ENCODE measurements around the gene CCM2L. TPM values are rescaled to one million over a fixed set of nuclear protein-coding genes. Genes with fewer than 3 reads are reported as not detected.
A peak's percentile ranks its signal among the peaks of the same experiment; 100 is the strongest.

Gene CCM2L
- total RNA-seq, 1 donor from 2014 or later = 0.63 TPM

DNA sequence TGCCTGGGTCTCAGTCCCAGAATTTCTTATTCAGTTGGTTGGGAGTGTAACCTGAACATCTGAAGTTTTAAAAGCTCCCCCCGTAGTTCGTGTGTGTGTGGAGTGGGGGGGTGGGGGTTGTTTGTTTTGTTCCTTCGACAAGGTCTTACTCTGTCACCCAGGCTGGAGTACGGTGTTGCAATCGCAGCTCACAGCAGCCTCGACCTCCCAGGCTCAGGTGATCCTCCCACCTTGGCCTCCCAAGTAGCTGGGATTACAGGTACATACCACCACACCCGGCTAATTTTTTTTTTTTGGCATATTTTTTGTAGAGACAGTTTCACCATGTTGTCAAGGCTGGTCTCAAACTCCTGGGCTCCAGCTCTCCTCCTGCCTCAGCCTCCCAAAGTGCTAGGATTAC lies 3.1 kb downstream of the CCM2L start:
- Mint-ChIP-seq H3K27ac (no peak overlapping the region), H3K4me3 (no peak overlapping the region), H3K27me3 (peaks cover 71% of the 10 kb centered on the region), H3K36me3 (no peaks in the 10 kb centered on the region), H3K4me1 (ENCODE audit: unreplicated experiment) (peaks cover 7% of the 10 kb centered on the region), H3K9me3 (no peaks in the 10 kb centered on the region)
- TF ChIP-seq, protein P1, sequence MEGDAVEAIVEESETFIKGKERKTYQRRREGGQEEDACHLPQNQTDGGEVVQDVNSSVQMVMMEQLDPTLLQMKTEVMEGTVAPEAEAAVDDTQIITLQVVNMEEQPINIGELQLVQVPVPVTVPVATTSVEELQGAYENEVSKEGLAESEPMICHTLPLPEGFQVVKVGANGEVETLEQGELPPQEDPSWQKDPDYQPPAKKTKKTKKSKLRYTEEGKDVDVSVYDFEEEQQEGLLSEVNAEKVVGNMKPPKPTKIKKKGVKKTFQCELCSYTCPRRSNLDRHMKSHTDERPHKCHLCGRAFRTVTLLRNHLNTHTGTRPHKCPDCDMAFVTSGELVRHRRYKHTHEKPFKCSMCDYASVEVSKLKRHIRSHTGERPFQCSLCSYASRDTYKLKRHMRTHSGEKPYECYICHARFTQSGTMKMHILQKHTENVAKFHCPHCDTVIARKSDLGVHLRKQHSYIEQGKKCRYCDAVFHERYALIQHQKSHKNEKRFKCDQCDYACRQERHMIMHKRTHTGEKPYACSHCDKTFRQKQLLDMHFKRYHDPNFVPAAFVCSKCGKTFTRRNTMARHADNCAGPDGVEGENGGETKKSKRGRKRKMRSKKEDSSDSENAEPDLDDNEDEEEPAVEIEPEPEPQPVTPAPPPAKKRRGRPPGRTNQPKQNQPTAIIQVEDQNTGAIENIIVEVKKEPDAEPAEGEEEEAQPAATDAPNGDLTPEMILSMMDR (conservative IDR thresholded peaks at IDR 0.05) = no peak
- no peak for DNase-seq (ENCODE audit: extremely low spot score, unreplicated experiment)

DNA sequence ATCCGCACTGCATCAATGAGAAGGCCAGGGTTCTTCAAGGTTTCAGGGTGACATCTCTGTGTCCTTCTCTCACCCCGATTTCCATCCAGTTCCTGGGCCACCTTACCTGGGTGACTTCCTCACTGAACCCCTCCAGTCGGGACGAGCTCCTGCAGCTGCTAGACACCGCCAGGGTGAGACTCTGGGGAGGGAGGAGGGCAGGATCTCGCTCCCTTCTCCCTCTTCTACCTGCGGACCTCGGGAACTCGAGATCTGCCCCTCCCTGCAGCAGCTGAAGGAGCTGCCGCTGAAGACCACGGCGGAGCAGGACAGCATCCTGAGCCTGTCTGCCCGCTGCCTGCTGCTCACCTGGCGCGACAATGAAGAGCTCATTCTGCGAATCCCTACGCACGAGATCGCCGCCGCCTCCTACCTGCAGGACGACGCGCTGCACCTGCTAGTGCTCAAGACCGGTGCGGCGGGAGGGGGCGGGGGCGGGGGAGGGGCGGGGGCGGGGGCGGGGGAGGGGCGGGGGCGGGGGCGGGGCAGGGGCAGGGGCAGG lies 7.5 kb downstream of the CCM2L start:
- DNase-seq (ENCODE audit: extremely low spot score, unreplicated experiment) = no peak
- peak overlapping the region; percentile 91 for H3K4me3 Mint-ChIP-seq
- no peaks in the 10 kb centered on the region for H3K36me3 Mint-ChIP-seq
- TF ChIP-seq, protein P1 (conservative IDR thresholded peaks at IDR 0.05) = peak; percentile 55
- H3K27ac Mint-ChIP-seq = peak overlapping the region; percentile 54
- no peaks in the 10 kb centered on the region for H3K9me3 Mint-ChIP-seq
- H3K4me1 Mint-ChIP-seq (ENCODE audit: unreplicated experiment) = peaks cover 18% of the 10 kb centered on the region
- H3K27me3 Mint-ChIP-seq = peaks cover 79% of the 10 kb centered on the region

DNA sequence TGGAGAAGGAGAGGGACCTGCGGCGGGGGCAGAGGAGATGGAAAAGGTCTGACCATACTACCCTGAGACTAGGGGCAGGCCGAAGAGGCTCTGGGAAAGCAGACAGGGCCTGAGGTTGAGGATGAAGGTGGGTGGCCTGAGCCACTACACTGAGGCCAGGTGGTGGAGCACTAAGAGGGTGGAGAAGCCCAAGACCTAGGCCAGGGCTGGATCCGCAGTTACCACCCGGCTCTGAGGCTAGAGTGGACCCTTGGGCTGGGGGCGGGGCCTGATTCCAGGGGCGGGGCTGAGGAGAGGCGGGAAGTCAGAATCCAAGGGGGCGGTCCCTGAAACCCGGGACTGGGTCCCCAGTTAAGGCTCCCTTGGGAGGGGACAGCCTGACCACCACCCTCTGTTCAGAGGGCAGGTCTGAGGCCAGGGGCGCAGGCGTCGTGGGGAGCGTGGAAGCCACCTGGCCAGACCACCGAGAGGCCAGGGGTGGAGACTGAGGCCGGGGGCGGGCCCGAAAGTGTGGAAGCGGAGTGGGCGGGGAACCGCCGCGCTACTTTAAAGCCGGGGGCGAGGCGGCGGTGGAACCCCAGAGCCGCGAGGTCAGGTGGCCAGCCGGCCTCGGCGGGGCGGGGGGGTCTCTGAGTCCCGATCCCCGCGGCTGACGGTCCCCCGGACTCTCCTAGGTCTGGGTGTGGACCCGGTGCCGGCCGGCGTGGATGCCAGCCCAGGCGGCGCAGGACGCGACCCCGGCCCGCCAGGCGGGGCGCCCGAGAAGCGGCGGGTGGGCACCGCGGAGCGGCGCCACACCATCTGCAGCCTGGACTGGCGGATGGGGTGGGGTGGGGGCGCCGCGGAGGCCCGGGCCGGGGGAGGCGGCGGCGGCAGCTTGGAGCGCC lies 8.3 kb downstream of the CCM2L start:
- no peaks in the 10 kb centered on the region for H3K9me3 Mint-ChIP-seq
- peaks cover 18% of the 10 kb centered on the region for H3K4me1 Mint-ChIP-seq (ENCODE audit: unreplicated experiment)
- peak; percentile 87 for DNase-seq (ENCODE audit: extremely low spot score, unreplicated experiment)
- TF ChIP-seq, protein P1 (conservative IDR thresholded peaks at IDR 0.05) = peak; percentile 54
- H3K27me3 Mint-ChIP-seq = peaks cover 85% of the 10 kb centered on the region
- no peaks in the 10 kb centered on the region for H3K36me3 Mint-ChIP-seq
- peak overlapping the region; percentile 54 for H3K27ac Mint-ChIP-seq
- peak overlapping the region; percentile 91 for H3K4me3 Mint-ChIP-seq

DNA sequence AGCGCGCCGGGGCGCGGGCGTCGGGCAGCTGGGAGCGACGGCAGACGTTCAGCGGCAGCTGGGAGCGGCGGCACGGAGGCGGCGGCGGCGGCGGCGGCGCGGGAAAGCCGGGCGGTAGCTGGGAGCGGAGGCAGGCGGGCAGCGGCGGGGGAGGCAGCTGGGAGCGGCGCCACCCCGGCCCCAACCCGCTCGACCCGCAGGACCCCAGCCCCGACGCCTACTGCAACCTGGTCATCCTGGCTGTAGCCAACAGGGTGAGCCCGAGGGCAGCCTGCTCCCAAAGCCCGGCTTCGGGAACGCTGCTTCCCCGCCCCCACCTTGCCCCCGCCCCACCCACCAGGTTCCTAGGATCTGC lies 8.9 kb downstream of the CCM2L start:
- Mint-ChIP-seq H3K27ac (peak overlapping the region; percentile 71), H3K4me3 (peak overlapping the region; percentile 92), H3K27me3 (peaks cover 91% of the 10 kb centered on the region), H3K4me1 (ENCODE audit: unreplicated experiment) (peaks cover 18% of the 10 kb centered on the region), H3K9me3 (no peaks in the 10 kb centered on the region), H3K36me3 (no peaks in the 10 kb centered on the region)
- TF ChIP-seq, protein P1 (conservative IDR thresholded peaks at IDR 0.05) = peak; percentile 41
- no peak for DNase-seq (ENCODE audit: extremely low spot score, unreplicated experiment)

DNA sequence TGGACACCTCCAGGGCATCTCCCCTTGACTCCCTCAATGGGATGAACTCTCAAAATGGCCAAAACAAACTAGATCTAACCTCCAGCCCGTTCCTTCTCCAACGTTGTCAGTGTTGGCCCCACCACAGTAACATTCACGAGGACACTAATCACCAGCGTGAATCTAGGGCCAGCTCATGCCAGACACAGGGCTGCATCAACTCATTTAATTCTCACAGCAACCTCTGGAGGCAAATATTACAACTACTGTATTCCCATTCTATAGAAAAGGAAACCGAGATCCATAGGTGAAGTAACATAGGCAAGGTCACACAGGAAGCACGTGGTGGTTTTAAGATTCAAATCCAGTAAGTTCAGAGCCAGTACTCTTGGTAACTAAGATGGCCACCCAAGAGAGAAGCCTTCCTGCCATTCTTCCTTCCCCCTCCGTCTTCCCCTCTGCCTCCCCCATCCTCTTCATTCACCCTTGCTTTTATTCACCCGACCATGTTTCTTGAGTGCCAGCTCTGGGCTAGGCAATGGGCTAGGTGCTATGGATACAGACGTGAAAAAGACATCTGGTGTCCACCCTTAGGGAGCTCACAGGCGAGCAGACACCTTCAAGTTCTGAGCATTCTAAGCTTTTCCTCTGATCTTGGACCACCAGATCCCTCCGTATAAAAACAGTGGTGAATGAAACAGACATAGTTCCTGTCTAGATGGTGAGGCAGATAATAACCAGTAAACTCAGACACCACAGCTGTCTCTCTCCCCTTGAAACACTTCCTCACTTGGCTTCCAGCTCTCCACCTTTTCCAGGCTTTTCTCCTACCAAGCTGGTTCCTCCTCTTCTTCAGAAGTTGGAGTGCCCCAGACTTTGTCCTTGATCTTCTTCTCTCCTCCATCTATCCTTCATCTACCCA lies 9.6 kb downstream of the CCM2L start:
- Mint-ChIP-seq H3K27me3 (peaks cover 91% of the 10 kb centered on the region), H3K36me3 (no peaks in the 10 kb centered on the region), H3K4me1 (ENCODE audit: unreplicated experiment) (peaks cover 18% of the 10 kb centered on the region), H3K9me3 (no peaks in the 10 kb centered on the region), H3K27ac (peak overlapping the region; percentile 71), H3K4me3 (peak overlapping the region; percentile 92)
- TF ChIP-seq, protein P1 (conservative IDR thresholded peaks at IDR 0.05) = no peak
- no peak for DNase-seq (ENCODE audit: extremely low spot score, unreplicated experiment)
